HEK293 (cell line): Measurements from ENCODE around the gene SULT2A1.

Source experiments
- CTCF ChIA-PET: fragments of 350-600 bp; formaldehyde crosslinking; extraction: SDS; loops from one replicate; lab custom pipeline; 2021; ENCODE audit warnings: antibody characterized with exemption; lab: Yijun Ruan, JAX
- POLR2A ChIA-PET: fragments of 300-600 bp; formaldehyde crosslinking; extraction: SDS; loops from one replicate; lab custom pipeline; 2020; ENCODE audit warnings: antibody characterized with exemption, inconsistent platforms; lab: Yijun Ruan, JAX
- H3K27ac ChIP-seq: fragments of 200-500 bp; sonication (Bioruptor generic); 2 replicates; pipeline ENCODE4 v1.5.1; 2014; ENCODE audit warnings: low read depth, low read length, control low read depth, inconsistent platforms; ENCODE audit errors: extremely low read depth
- H3K36me3 ChIP-seq, 2 experiments: fragments of 200-500 bp in 1 of 2; sonication (Bioruptor generic) in 1 of 2; 1 replicate in 1 of 2; 2 replicates in 1 of 2; pipeline ENCODE4 v1.5.1; 2014 to 2017; ENCODE audit warnings: inconsistent platforms in 2 of 2, low read length in 2 of 2; ENCODE audit not compliant: control insufficient read depth in 2 of 2, insufficient read depth in 1 of 2
- H3K4me1 ChIP-seq: fragments of 200-500 bp; sonication (Bioruptor generic); 2 replicates; pipeline ENCODE4 v1.5.1; 2014; ENCODE audit warnings: mild to moderate bottlenecking, low read length, inconsistent platforms; ENCODE audit not compliant: control insufficient read depth, insufficient read depth
- H3K4me3 ChIP-seq: 2 replicates; pipeline ENCODE4 v1.5.1; 2011; ENCODE audit warnings: low read depth, mild to moderate bottlenecking, control low read depth, low read length, moderate library complexity
- H3K9me3 ChIP-seq: fragments of 200-500 bp; sonication (Bioruptor generic); 2 replicates; pipeline ENCODE4 v1.5.1; 2014; ENCODE audit warnings: low read depth, low read length, inconsistent platforms; ENCODE audit not compliant: control insufficient read depth, insufficient read depth
- GFI1B ChIP-seq: fragments of 450-650 bp; formaldehyde crosslinking; IDR thresholded peaks from 2 replicates; pipeline ENCODE4 v1.5.1; 2016; ENCODE audit warnings: missing biosample characterization, missing genetic modification characterization
- GLIS1 ChIP-seq: fragments of 450-650 bp; formaldehyde crosslinking; IDR thresholded peaks from 2 replicates; pipeline ENCODE4 v1.5.1; 2016; ENCODE audit warnings: missing biosample characterization, missing genetic modification characterization
- KLF16 ChIP-seq: fragments of 450-650 bp; formaldehyde crosslinking; IDR thresholded peaks from 2 replicates; pipeline ENCODE4 v1.5.1; 2017; ENCODE audit warnings: missing biosample characterization, missing genetic modification characterization
- MZF1 ChIP-seq: fragments of 450-650 bp; formaldehyde crosslinking; IDR thresholded peaks from 2 replicates; pipeline ENCODE4 v1.5.1; 2017; ENCODE audit warnings: missing biosample characterization, missing genetic modification characterization, borderline replicate concordance
- SCRT1 ChIP-seq: fragments of 450-650 bp; formaldehyde crosslinking; IDR thresholded peaks from 2 replicates; pipeline ENCODE4 v1.5.1; 2016; ENCODE audit warnings: missing biosample characterization, missing genetic modification characterization, borderline replicate concordance
- ZBTB20 ChIP-seq: fragments of 450-650 bp; formaldehyde crosslinking; IDR thresholded peaks from 2 replicates; pipeline ENCODE4 v1.5.1; 2016; ENCODE audit warnings: missing biosample characterization, missing genetic modification characterization
- ZNF184 ChIP-seq: fragments of 450-650 bp; IDR thresholded peaks from 2 replicates; pipeline ENCODE4 v1.5.1; 2018; ENCODE audit warnings: missing biosample characterization, mild to moderate bottlenecking, missing genetic modification characterization
- ZNF2 ChIP-seq: fragments of 450-650 bp; formaldehyde crosslinking; IDR thresholded peaks from 2 replicates; pipeline ENCODE4 v1.5.1; 2016; ENCODE audit warnings: missing biosample characterization, missing genetic modification characterization
- ZNF239 ChIP-seq: fragments of 450-650 bp; formaldehyde crosslinking; IDR thresholded peaks from 2 replicates; pipeline ENCODE4 v1.5.1; 2016; ENCODE audit warnings: missing biosample characterization, missing genetic modification characterization
- ZNF311 ChIP-seq: fragments of 450-650 bp; formaldehyde crosslinking; IDR thresholded peaks from 2 replicates; pipeline ENCODE4 v1.5.1; 2017; ENCODE audit warnings: missing biosample characterization, missing genetic modification characterization, borderline replicate concordance
- ZNF394 ChIP-seq: fragments of 450-650 bp; formaldehyde crosslinking; IDR thresholded peaks from 2 replicates; pipeline ENCODE4 v1.5.1; 2016; ENCODE audit warnings: missing biosample characterization, missing genetic modification characterization, mild to moderate bottlenecking, moderate library complexity, borderline replicate concordance
- ZNF416 ChIP-seq: fragments of 450-650 bp; formaldehyde crosslinking; IDR thresholded peaks from 2 replicates; pipeline ENCODE4 v1.5.1; 2016; ENCODE audit warnings: missing biosample characterization, missing genetic modification characterization
- ZNF529 ChIP-seq: fragments of 450-650 bp; formaldehyde crosslinking; IDR thresholded peaks from 2 replicates; pipeline ENCODE4 v1.5.1; 2017; ENCODE audit warnings: missing genetic modification characterization, missing biosample characterization; ENCODE audit not compliant: insufficient replicate concordance
- ZNF600 ChIP-seq: fragments of 450-650 bp; formaldehyde crosslinking; IDR thresholded peaks from 2 replicates; pipeline ENCODE4 v1.5.1; 2016; ENCODE audit warnings: missing biosample characterization, missing genetic modification characterization
- ZNF623 ChIP-seq: fragments of 450-650 bp; formaldehyde crosslinking; IDR thresholded peaks from 2 replicates; pipeline ENCODE4 v1.5.1; 2016; ENCODE audit warnings: missing biosample characterization, missing genetic modification characterization
- ZNF664 ChIP-seq: fragments of 450-650 bp; formaldehyde crosslinking; IDR thresholded peaks from 2 replicates; pipeline ENCODE4 v1.5.1; 2016; ENCODE audit warnings: missing biosample characterization, missing genetic modification characterization
- ZSCAN23 ChIP-seq: fragments of 450-650 bp; formaldehyde crosslinking; IDR thresholded peaks from 2 replicates; pipeline ENCODE4 v1.5.1; 2016; ENCODE audit warnings: missing biosample characterization, missing genetic modification characterization
- TF ChIP-seq, protein P1 (sequence below): fragments of 450-650 bp; formaldehyde crosslinking; IDR thresholded peaks from 2 replicates; pipeline ENCODE4 v1.5.1; 2016; ENCODE audit warnings: missing biosample characterization, missing genetic modification characterization
- TF ChIP-seq, protein P2 (sequence below): fragments of 450-650 bp; formaldehyde crosslinking; IDR thresholded peaks from 2 replicates; pipeline ENCODE4 v1.5.1; 2016; ENCODE audit warnings: missing biosample characterization, missing genetic modification characterization, borderline replicate concordance
- TF ChIP-seq, protein P3 (sequence below): fragments of 450-650 bp; IDR thresholded peaks from 2 replicates; pipeline ENCODE4 v1.5.1; 2018; ENCODE audit warnings: missing biosample characterization, mild to moderate bottlenecking, missing genetic modification characterization

Gene SULT2A1

DNA sequence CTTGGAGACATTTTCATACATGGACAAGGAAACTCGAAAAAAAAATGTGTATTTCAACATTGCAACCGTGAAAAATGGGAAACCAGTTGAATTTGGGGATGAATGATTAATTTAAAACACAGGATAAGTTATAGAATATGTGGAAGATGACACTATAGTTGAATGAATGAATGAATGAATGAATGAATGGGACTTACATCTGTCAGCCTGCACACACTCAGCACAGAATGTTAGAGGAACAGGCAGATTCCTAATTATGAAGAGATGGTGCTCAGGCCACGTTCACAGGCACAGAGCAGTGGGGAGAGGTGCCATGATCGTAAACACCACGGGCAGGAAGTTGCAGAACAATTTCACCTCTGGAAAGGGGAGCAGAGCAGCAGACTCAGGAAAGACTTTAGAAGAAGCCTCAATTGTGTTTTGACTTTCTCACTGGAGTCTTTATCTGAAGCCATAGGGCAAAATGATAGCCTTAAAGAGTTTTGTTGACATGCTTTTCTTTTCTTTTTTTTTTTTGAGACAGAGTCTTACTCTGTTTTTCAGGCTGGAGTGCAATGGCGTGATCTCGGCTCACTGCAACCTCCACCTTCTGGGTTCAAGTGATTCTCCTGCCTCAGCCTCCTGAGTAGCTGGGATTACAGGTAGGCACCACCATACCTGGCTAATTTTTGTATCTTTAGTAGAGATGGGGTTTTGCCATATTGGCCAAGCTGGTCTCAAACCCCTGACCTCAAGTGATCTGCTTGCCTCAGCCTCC lies 4.9 kb upstream of the SULT2A1 start (continued):
- no peak for TF ChIP-seq ZNF529 (tag by site-specific recombination)
- TF ChIP-seq, all 188 proteins: peak for 1

DNA sequence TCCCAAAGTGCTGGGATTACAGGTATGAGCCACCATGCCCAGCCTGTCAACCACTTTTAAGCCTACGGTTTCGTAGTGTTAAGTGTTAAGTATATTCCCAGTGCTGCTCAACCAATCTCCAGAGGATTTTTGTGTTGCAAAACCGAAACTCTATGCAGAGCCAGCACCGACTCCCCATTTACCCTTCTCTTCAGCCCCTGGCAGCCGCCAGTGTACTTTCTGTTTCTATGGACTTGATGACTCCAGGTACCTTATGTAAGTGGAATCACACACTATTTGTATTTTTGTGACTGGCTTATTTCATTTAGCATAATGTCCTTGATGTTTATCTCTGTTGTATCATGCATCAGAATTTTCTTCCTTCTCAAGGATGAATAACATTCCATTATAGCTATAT lies 1.1 kb downstream of the SULT2A1 start:
- CTCF ChIA-PET = interaction anchor here (0.9 to 1.1 kb wide), 2 partner anchors 16 to 71 kb away, joined by 3 to 4 read pairs; no protein-coding TSS in a partner anchor
- Histone ChIP-seq H3K9me3 (no peaks in the 10 kb centered on the region), H3K4me3 (no peak overlapping the region), H3K36me3 (no peaks in the 10 kb centered on the region), H3K27ac (no peak overlapping the region), H3K4me1 (peaks cover 18% of the 10 kb centered on the region)
- TF ChIP-seq MZF1 (tag by site-specific recombination) (no peak), ZBTB20 (tag by site-specific recombination) (no peak), ZNF416 (tag by site-specific recombination) (no peak), ZNF394 (tag by site-specific recombination) (no peak), KLF16 (tag by site-specific recombination) (no peak), ZNF184 (tag by site-specific recombination) (no peak), GFI1B (tag by site-specific recombination) (no peak), ZNF600 (tag by site-specific recombination) (no peak), GLIS1 (tag by site-specific recombination) (no peak)
- POLR2A ChIA-PET = no interaction called here

DNA sequence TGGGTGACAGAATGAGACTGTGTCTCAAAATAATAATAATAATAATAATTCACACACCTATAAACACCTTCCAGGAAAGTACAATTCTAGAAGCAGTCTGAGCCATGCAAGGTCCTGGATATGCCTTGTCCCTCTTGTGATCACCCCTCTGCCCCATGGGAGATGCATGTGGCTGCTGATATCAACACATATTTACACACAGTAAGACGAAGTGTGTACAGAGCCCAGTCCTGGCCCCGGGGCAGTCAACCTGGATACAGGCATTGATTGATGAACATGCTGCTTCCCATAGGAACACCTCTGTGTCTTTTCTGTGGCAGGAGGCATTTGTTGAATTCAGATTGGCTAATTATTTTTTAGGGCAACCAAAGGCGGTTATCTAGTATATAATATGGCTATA lies 3.2 kb downstream of the SULT2A1 start:
- Histone ChIP-seq H3K36me3 (no peaks in the 10 kb centered on the region), H3K4me1 (peaks cover 18% of the 10 kb centered on the region), H3K4me3 (no peak overlapping the region), H3K27ac (no peak overlapping the region), H3K9me3 (no peaks in the 10 kb centered on the region)
- no peak for TF ChIP-seq ZSCAN23 (tag by site-specific recombination)
- TF ChIP-seq, protein P1, sequence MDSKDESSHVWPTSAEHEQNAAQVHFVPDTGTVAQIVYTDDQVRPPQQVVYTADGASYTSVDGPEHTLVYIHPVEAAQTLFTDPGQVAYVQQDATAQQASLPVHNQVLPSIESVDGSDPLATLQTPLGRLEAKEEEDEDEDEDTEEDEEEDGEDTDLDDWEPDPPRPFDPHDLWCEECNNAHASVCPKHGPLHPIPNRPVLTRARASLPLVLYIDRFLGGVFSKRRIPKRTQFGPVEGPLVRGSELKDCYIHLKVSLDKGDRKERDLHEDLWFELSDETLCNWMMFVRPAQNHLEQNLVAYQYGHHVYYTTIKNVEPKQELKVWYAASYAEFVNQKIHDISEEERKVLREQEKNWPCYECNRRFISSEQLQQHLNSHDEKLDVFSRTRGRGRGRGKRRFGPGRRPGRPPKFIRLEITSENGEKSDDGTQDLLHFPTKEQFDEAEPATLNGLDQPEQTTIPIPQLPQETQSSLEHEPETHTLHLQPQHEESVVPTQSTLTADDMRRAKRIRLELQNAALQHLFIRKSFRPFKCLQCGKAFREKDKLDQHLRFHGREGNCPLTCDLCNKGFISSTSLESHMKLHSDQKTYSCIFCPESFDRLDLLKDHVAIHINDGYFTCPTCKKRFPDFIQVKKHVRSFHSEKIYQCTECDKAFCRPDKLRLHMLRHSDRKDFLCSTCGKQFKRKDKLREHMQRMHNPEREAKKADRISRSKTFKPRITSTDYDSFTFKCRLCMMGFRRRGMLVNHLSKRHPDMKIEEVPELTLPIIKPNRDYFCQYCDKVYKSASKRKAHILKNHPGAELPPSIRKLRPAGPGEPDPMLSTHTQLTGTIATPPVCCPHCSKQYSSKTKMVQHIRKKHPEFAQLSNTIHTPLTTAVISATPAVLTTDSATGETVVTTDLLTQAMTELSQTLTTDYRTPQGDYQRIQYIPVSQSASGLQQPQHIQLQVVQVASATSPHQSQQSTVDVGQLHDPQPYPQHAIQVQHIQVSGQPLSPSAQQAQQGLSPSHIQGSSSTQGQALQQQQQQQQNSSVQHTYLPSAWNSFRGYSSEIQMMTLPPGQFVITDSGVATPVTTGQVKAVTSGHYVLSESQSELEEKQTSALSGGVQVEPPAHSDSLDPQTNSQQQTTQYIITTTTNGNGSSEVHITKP (tag by site-specific recombination) = peak; percentile 35; the same call in 1 of the 2 replicates
- ChIA-PET POLR2A (no interaction called here), CTCF (interaction anchor here (2.7 kb wide), 1 partner anchor 20 kb away, joined by 9 read pairs; no protein-coding TSS in a partner anchor)

DNA sequence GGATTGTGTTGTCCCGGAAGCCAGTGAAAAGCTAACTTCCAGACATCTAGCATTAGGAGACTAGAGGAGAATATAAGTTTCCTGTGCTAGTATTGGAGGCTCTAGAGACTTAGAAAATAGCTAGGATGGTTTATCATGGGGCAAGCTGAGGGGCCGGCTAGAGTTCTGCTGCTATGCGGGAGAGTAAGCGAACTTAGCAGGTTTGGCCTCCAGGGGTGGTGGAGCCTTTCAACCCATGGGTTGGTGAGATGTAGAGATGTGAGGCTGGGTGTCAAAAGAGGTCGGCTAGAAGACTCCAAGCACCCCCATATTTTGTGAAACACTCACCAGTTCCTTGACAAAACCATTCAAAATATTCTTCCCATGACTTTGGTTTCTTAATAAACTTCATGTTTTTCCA lies 4.4 kb downstream of the SULT2A1 start:
- Histone ChIP-seq H3K36me3 (no peaks in the 10 kb centered on the region), H3K4me1 (peaks cover 16% of the 10 kb centered on the region), H3K27ac (no peak overlapping the region), H3K4me3 (no peak overlapping the region), H3K9me3 (no peaks in the 10 kb centered on the region)
- CTCF ChIA-PET = interaction anchor here (2.1 to 2.7 kb wide), 2 partner anchors 13 to 19 kb away, joined by 9 to 13 read pairs; no protein-coding TSS in a partner anchor
- POLR2A ChIA-PET = no interaction called here
- TF ChIP-seq ZNF664 (tag by site-specific recombination) = no peak
- TF ChIP-seq ZNF311 (tag by site-specific recombination) = no peak
- TF ChIP-seq ZNF2 = no peak
- TF ChIP-seq ZNF623 (tag by site-specific recombination) = no peak
- TF ChIP-seq ZNF239 = no peak
- TF ChIP-seq, protein P2, sequence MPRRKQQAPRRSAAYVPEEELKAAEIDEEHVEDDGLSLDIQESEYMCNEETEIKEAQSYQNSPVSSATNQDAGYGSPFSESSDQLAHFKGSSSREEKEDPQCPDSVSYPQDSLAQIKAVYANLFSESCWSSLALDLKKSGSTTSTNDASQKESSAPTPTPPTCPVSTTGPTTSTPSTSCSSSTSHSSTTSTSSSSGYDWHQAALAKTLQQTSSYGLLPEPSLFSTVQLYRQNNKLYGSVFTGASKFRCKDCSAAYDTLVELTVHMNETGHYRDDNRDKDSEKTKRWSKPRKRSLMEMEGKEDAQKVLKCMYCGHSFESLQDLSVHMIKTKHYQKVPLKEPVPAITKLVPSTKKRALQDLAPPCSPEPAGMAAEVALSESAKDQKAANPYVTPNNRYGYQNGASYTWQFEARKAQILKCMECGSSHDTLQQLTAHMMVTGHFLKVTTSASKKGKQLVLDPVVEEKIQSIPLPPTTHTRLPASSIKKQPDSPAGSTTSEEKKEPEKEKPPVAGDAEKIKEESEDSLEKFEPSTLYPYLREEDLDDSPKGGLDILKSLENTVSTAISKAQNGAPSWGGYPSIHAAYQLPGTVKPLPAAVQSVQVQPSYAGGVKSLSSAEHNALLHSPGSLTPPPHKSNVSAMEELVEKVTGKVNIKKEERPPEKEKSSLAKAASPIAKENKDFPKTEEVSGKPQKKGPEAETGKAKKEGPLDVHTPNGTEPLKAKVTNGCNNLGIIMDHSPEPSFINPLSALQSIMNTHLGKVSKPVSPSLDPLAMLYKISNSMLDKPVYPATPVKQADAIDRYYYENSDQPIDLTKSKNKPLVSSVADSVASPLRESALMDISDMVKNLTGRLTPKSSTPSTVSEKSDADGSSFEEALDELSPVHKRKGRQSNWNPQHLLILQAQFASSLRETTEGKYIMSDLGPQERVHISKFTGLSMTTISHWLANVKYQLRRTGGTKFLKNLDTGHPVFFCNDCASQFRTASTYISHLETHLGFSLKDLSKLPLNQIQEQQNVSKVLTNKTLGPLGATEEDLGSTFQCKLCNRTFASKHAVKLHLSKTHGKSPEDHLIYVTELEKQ (tag by site-specific recombination) = no peak
- no peak for TF ChIP-seq SCRT1 (tag by site-specific recombination)
- TF ChIP-seq, protein P3, sequence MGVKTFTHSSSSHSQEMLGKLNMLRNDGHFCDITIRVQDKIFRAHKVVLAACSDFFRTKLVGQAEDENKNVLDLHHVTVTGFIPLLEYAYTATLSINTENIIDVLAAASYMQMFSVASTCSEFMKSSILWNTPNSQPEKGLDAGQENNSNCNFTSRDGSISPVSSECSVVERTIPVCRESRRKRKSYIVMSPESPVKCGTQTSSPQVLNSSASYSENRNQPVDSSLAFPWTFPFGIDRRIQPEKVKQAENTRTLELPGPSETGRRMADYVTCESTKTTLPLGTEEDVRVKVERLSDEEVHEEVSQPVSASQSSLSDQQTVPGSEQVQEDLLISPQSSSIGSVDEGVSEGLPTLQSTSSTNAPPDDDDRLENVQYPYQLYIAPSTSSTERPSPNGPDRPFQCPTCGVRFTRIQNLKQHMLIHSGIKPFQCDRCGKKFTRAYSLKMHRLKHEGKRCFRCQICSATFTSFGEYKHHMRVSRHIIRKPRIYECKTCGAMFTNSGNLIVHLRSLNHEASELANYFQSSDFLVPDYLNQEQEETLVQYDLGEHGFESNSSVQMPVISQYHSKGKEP (tag by site-specific recombination) = no peak
